Activated CD4-positive, alpha-beta T cell treated with anti-CD3 and anti-CD28 coated beads for 4 hours (primary cell): ENCODE data around the gene SLAMF1.

ENCODE experiments used
- DNase-seq, 2 donors: peaks; one replicate each; pipeline ENCODE4 v3.0.0-alpha.2; 2020

The SLAMF1 gene

DNA sequence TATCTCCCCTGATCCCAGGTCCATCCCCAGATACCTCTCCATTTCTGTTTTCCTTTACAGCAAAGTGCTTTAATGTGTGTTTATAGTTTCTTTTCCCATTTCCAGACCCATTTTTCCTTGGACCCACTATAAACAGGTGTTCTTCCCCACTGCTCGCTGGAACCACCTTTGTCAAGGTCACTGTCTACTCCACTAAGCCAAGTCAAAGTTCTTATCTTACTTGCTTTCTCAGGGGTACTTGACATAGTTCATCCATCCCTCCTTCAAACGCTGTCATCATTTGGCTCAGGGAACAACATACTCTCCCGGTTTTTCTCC is 8.3 kb downstream of the SLAMF1 start:
- no peak for DNase-seq

DNA sequence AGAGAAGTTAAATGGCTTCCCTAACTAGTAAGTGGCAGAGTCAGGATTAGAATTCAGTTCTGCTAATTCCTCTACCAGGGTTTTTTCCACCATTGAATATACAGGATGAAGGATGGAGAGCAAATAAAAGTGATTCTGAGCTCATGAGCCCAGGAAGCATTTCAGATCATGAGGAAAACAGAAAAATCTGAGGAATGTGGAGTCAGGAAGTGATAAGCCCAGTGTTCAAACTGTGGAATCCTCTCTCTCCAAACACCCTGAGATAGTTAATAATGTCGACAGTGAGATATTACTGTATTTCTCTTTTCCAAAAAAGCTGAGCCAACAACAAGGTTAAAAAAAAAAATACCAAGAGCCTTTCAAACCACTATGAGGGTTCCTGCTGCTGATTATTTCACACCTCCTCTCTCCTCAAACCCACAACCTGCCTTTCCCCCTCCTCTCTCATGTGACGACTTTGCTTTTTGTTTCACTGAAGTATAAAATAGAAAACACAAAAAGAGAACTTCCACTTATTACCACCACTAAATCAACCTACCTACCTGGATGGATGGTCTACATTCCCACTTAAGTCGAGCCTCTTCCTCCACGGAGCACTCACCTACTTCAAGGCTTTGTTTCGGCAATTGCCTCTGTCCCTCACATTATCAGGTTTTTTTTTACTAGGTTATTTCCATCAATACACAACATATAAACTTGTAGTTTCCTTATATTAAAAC is 8.9 kb downstream of the SLAMF1 start:
- DNase-seq = no peak

DNA sequence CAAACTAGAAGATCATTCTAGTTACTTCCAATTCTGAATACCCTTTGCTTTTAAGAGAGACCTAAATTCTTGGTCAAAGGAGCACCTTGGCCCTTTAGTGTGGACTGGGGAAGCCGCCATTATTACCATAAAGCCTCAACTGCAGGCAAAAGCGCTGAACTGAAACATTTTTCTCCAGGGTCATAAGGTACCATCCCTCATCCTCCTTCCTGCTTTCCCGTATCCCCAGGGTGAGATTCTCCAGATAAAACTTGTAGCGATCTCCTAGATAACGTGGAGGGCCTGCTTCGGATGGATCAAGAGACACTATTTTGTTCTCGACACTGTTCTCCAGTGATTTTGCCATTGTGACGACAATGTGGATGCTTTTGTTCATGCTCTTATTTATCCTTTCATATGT is 9.8 kb downstream of the SLAMF1 start:
- no peak for DNase-seq

DNA sequence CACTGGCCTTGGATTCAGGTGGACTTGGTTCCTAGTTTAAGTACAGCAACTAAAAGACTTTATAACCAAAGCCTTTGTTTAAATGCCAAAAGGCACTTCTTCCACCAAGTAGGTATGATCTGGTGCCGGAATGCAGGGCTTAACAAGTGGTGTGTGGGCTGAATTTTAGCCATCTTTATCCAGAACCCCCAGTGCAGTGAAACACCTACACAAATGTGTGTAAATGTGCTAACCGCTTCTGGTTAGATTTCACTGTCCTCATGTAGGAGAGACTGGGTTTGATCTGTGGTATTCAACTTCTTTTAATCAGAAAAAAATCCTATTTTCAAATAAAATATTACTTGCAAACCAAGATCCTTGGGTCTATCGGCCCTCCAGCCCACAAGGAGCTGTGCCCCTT is 10.3 kb downstream of the SLAMF1 start:
- DNase-seq = no peak

DNA sequence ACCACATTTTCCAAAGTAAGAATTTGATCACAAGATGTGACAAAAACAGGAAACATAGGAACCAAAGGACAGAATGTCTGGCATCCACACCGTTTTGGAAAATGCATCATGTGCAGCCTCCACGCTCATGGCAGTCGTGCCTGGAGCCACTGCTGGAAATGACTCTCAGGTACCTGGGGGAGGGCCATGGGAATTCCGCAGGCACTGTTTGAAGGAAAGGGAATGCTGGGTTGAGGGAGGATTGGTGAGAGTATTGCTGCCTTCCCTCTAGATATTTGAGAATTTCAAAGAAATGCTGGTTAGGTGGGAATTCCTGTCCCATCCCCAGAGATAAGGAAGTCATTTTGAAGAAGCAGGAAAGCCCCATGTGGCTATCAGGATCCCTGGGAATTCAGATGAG is 10.8 kb downstream of the SLAMF1 start:
- DNase-seq = no peak

DNA sequence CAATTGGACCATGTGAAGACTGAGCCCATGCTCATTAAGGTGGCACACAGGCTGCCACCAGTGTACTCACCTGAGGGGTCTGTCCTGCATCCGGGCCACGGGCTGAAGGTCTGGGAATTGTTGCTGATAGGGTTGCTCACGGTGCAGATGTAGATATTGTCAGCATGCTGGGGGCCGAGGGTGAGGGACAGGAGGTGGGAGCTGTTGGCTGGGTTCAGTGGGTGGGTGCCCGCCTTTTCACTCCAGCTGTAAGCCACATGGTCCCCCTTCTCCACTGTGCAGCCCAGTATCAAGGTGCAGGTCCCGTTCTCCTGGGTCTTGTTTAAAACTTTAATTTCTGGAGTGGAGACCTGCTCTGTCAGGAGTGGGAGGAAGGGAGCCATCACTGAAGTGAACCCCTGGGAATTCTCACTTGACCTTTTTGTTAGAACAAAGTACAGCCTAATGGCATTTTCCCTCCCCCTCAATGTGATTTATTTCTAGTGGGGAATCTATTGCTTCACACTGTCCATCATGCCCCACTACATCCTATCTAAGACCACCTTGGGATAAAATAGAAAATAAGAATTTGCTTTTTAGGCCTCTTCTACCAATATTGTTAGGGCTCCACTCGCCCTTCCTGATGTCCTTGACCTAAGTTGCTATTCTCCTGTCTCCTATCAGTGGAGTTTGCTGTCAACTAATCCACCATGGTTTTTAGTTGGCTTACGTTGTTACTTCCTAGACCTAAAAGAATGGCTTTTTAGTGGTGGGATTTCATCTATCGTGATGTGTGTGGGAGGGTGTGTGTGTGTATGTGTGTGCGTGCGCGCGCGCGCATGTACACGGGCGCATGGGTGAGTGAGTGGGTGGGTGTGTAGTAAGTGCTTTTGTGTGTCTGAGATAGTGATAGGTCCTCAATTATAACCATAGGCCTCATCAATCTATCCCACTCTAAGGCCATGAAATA is 12.0 kb downstream of the SLAMF1 start:
- DNase-seq = no peak

DNA sequence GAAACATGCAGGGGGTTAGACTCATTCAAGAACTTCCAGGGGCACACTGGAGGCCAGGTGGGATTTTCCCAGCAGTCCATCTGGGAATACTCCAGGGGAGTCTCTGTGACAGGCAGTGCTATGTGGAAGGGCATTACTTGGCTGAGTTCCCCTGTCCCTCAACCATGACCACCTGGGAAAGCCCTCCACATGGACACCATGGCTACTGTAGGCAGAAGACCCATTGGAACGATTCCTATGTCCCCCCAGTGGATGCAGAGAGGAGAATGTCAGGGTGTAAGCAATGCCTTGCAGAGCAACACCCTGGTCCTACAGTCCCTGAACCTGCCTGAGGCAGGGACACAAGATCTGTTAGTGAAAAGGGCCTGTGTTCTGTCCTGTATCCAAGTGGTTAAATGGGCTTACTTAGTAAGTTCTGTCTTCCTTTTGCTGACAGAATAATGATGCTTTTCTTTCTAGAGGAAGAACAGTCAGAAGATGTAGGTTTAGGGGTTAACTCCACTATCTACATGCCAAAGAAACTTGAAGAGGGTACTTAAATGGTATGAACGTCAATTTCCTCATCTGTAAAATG is 13.4 kb downstream of the SLAMF1 start:
- no peak for DNase-seq

DNA sequence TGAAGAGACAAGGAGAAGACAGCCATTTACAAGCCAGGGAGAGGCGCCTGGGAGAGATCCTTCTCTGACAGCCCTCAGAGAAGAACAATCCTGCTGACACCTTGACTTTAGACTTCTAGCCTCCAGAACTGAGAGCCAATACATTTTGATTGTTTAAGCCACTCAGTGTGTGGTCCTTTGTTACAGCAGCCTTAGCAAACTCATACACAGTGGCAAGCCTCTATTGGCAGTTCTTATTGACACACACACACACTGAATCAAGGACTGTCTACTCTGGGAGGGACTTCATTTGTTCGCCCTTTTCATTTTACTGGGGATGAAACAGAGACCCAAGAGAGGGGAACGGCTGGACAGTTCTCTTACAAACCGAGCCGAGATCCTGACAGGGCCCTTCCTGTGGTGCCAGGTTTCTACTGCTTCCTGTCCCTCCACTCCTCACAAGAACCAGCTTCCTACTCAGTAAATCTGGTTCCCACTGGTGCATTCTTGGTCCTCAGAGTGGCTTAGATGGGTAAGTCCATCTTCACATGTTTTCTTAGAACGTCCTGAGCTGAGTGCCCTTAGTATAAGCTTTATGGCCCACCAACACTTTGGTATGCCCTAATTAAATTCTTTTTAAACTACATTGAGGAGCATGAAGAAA is 14.7 kb downstream of the SLAMF1 start:
- DNase-seq = no peak

DNA sequence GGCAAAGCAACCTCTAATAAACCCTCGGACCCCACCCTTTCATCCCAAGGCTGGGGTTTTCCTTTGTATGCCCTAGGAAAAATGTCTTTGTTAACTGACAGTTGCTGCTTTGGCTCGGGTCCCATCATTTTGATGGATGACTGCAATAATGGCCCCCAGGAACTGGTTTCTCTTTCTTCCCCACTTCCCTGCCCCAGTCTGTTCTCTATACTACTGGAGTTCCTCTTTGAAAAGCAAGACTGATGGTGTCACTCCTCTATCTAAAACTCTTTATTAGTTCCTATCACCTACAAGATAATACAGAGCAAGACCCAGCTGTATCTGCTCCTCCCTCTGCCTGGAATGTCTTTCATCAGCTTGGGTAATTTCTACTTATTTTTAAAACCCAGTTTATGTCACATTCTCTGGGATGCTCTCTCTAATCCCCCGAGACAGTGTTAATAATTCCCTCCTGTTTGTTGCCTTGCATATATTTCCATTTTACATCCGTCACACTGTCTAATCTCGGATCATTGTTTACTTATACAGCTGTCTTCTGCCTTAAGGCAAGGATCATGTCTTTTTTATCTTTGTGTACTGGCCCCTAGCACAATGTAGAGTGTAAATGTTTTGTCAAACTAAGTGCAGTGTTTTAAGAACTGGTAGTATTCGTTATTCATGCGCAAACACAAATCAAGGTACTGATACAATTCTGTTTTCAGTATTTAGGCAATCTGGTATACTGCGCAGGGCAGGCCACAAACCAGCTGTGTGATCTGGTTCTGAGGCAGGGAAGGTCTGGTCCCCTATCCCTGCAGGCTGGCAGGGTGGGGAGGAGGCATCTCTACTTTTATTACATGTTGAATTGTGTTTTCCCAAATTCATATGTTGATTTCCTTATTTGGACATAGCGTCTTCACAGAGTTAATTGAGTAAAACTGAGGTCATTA is 16.1 kb downstream of the SLAMF1 start:
- no peak for DNase-seq

DNA sequence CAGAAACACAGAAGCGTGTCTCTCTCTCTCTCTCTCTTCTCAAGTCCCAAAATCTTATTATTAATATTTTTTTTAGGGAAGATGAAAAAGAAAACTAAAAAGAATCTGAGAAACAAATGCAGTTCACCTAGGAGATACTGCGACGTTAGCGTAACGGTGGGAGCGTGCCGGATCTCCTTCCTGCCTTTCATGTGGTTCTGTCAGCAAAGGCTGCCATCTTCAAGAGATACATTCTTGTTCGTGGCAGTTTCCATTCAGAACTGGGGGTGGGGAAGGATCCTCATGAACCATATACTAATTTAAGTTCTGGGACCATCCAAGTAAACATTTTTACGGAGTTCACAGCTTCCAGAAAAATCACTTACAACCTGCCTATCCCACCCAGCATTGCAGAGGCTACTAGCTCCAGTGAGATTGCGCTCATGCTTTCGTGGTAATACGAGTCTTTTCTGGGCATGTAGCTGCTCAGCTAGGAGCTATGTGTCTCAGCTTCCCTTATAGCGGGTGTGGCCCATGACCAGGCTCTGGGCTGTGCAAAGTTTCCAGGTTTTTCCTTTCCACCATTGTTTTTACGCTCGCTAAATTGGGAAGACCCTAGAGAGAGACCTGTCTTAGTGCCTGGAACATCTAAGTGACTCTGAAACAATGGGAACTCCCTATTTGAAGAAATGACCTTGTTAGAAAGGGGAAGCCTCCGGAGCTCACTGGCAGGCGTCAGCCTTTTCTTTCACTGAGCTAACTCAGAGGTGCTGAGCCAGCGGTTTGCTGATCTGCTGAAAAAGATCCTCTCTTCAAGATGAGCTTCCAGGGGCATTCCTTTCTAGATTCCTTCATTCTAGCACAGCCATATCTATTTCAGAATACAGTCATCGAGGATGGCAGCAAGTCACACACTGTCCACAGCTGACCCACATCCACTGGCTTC is 17.3 kb downstream of the SLAMF1 start:
- DNase-seq = peak; percentile 68 to 69

DNA sequence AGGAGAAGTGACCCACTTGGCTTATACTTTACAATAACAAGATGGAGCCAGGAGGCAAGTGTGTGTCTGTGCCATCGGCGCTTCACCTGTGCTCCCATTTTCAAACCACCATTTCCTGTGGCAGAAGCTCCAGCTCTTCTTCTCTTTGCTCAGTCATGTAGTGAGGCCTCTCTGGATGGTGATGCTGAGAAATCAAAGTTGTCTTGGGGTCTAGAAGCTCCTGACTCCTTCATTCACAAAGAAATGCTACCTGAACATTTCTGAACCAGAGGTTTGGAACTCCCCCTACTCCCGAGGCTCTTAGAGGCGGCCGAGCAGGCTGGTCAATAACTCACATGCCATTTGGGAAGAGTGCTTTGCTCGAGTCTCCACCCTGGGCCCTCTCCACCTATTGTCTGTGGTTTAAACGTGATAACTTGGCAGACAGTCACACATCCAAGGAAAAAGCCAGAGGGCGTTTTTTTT is 18.0 kb downstream of the SLAMF1 start:
- DNase-seq = no peak

DNA sequence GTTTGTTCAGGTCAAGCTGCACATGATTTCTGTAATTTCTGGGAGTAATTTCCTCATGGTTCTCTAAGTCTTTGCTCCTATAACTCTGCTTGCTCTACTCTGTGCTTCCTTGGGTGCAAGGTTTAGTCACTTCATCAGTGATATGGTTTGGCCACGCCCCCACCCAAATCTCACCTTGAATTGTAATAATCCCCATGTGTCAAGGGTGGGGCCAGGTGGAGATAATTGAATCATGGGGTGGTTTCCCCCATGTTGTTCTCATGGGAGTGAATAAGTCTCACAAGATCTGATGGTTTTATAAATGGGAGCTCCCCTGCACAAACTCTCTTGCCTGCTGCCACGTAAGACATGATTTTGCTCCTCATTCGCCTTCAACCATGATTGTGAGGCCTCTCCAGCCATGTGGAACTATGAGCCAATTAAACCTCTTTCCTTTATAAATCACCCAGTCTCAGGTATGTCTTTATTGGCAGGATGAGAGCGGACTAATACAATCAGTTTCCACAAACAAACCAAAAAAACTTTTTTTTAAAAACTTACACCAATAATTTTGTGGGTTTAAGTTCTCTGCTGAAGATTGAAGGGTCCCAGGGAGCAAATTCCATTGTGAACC is 19.1 kb downstream of the SLAMF1 start:
- peak; percentile 67 to 71 for DNase-seq

DNA sequence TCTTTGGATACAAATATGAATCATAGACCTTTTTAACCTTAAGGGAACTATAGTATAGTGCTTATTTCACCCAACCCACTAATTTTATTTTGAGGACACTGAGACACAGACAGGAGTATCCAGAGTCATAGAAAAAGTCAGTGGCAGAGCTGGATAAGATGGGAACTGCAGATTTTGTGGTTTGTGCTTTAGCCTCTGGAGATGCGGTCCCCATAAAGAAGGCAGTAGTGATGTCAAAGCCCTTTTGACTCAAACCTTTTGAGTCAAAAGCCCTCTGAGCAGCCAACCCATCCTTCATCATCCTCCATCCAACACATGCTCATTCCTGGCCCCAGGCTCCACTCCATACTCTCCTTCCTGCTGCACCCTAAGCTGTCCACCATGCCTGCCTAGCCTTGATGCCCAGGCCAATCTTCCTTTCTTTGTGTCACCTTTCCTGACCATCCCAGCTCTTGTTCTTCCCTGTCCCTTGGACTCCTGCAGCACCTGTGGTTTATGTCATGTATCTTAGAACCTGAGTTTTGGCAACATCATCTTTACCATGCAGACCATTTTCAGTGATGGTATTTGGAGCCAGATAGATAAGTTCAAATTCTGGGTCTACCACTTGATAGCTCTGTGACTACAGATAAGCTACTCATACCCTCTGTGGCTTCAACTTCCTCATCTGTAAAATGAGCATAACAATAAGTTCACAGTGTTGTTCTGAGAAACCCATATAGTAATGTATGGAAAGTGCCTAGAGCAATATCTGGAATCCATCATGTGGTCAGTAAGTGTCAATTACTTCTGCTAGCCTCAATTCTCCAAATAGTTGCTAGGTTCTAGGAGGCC is 20.1 kb downstream of the SLAMF1 start:
- DNase-seq = no peak

DNA sequence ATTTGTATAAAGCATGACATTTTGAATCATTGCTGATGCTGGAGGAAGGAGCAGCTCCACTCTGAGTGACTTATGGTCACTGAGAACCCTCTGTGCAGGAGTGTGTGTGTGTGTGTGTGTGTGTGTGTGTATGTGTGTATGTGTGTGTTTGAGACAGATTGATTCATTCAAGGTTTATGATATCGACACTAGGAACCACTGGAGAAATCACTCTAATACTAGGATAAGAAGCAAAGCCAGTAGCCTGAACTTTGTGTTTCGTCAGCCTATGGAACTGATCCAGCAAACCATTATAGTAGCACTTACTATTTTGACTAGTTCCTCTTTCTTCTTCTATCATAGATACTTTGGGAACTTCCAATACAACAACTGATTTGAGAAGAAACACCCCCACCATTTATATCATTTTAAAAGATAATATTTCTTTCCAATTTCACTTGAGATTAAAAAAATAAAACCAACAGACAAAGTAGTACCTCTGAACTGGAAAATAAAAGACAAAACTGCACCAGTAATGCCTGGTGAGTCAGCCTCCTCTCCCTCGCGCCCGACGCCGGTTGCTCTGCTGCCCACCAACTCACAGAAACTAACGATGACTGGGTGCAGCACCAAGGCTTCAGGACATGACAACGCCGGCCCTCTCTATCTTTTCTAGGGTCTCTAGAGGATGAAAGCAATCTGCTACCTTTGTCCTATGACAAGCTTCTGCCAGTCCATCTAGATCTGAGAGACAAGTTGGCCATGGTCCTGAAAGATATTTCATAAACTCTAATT is 20.9 kb downstream of the SLAMF1 start:
- peak; percentile 68 to 72 for DNase-seq

DNA sequence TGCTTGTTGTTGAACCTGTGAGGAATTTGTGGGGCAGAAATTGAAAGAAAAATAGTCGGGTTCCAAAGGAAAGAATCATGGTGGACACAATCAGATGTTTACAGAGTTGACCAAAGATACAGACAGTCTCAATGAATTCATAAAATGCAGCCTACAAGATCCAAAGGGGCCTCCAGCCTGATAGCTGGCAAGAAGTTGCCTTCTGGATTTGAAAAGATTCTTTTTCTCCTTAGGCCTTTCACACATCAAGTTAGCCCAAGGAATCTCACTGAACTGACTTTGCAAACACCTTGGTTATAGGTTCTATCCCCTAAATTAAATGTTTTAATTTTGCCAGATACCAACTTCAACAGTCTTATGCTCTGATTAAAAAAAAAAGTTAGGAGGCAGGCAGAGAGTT is 21.5 kb downstream of the SLAMF1 start:
- no peak for DNase-seq

DNA sequence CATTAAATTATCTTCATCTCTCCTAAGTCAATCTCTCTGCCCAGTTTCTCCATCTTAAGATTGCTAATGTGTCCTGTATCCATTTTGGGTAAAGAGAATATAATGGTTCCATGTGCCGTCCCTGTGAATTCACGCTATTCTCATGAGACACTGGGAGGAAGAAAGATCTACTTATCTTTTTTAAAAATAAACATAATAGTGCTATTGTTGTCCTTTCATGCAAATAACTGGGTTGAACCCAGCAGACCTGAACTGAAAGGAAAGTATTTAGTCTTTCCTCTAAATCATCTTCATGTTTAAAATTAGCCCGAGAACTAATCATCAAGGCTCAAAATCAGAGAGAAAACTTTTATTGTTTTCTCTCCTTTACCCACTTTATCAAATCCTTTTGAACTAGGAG is 22.4 kb downstream of the SLAMF1 start:
- no peak for DNase-seq

DNA sequence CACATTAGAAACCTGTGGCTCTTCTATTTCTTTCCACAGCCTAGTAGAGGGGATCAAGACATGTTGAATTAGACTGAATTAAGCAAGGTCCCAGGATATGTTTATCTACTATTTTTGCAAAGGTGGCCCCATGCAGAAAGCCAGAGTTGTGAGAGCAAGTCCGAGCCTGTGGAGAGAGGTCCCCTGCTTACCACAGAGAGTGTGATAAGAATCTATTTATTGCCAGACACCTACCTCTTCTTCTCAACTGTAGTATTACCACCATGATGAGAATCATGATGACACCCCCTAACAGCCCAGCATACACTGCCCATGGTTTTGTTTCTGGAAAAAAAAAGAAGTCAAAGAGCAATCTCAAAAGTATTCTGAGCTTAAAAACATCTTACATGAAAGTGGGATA is 23.0 kb downstream of the SLAMF1 start:
- no peak for DNase-seq

DNA sequence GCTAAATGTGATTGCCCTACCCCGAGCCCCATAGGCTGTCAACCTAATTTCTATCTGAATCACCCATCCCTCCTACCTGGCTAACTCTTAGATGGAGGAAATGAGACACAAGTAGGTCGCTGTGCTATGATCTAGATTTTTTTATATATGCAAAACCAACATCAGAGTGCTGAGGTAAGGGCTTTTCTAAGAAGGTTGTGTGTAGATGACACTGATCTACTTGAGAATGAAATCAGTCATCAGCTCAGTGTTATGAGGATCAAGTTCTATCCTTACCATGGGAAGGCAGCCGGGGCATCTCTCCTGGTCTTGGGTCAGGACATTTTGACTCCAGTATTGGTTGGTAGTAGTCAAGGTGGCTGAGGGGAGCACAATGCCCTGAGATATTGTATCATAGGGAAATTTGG is 23.6 kb downstream of the SLAMF1 start:
- DNase-seq = peak in 1 of 2 donors; percentile 53
